Measurements from ENCODE around the gene GPR15LG. TPM values are rescaled to one million over a fixed set of nuclear protein-coding genes. Genes with fewer than 3 reads are reported as not detected.

GPR15LG gene
- total RNA-seq, 1 donor from 2014 or later, result not detected

DNA sequence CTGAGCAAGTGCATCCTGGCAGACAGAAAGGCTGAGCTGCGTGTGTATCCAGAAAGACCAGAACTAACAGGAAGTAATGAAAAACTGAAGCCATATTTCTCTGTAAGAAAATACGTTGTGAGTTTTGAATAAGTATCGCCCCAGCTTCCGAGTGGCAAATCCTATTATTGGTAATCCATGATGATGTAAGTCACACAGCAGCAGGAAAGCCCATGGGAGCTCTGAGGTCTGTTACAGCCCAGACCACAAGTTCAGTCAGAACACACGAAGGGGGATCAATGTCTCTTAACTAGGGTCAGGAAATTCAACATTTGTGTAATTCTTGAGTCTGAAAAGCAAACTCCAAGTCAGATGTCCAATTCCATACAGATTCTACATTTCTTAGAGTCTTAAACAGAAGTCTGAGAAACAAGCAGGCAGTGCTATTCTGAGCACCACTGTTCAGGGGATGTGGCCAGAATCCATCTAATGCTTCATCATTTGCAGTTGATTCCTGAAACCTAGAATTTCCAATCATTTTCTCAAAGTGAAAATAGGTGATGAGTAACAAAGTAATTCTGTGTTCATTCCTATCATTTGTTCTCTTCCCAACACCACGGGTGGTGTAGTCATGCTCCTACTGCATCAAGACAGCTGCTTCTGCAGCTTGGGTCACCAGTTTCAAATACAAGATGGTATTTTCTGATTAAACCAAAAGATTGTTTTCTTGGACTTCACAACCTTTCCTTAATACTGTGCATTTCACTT is 52.0 kb downstream of the GPR15LG start, which contains the start of gene LRIT2:
Gene LRIT2, minus strand, starts transcription at position 118 of the 747 bp plus-strand sequence. Its CDS starts 24 bp downstream, at position 94.
- no peak within 1 kb of the TSS for H3K27ac ChIP-seq
- H3K4me3 ChIP-seq, result no peak within 1 kb of the TSS
- H3K4me1 ChIP-seq, result no peaks in the 10 kb centered on the region
- DNase-seq (ENCODE audit: low spot score in 2 of 2), result no peak
- intact Hi-C loops (cut with DNase I), result no loop called here
- TF ChIP-seq, protein P1, sequence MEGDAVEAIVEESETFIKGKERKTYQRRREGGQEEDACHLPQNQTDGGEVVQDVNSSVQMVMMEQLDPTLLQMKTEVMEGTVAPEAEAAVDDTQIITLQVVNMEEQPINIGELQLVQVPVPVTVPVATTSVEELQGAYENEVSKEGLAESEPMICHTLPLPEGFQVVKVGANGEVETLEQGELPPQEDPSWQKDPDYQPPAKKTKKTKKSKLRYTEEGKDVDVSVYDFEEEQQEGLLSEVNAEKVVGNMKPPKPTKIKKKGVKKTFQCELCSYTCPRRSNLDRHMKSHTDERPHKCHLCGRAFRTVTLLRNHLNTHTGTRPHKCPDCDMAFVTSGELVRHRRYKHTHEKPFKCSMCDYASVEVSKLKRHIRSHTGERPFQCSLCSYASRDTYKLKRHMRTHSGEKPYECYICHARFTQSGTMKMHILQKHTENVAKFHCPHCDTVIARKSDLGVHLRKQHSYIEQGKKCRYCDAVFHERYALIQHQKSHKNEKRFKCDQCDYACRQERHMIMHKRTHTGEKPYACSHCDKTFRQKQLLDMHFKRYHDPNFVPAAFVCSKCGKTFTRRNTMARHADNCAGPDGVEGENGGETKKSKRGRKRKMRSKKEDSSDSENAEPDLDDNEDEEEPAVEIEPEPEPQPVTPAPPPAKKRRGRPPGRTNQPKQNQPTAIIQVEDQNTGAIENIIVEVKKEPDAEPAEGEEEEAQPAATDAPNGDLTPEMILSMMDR (IDR thresholded peaks at IDR 0.05), result no peak
- no peaks in the 10 kb centered on the region for H3K9me3 ChIP-seq
- H3K27me3 ChIP-seq, result no peaks in the 10 kb centered on the region
- no peaks in the 10 kb centered on the region for H3K36me3 ChIP-seq

DNA sequence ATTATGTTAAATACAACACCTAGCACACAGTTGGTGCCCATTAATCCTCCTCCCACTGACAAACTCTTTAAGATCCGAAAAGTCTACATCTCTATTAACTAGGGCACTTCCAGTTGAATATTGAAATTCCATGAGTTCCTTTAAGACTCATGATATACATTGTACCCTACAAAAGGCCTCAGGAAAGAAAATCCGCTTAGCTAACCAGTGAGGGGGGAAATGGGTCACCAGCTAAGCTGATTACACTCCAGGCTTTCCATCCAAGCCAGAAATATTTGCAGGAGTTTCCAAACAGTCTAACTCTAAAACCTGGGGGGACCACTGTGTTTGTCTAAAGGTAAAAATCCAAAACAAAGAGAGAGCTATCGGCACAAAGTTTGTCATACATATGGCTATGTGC is 53.0 kb downstream of the GPR15LG start:
- intact Hi-C loops (cut with DNase I), result no loop called here
- no peak overlapping the region for H3K27ac ChIP-seq
- no peak overlapping the region for H3K4me3 ChIP-seq
- TF ChIP-seq, protein P1 (IDR thresholded peaks at IDR 0.05), result no peak
- no peaks in the 10 kb centered on the region for H3K27me3 ChIP-seq
- H3K36me3 ChIP-seq, result no peaks in the 10 kb centered on the region
- H3K9me3 ChIP-seq, result no peaks in the 10 kb centered on the region
- no peak for DNase-seq (ENCODE audit: low spot score in 2 of 2)
- H3K4me1 ChIP-seq, result no peaks in the 10 kb centered on the region

DNA sequence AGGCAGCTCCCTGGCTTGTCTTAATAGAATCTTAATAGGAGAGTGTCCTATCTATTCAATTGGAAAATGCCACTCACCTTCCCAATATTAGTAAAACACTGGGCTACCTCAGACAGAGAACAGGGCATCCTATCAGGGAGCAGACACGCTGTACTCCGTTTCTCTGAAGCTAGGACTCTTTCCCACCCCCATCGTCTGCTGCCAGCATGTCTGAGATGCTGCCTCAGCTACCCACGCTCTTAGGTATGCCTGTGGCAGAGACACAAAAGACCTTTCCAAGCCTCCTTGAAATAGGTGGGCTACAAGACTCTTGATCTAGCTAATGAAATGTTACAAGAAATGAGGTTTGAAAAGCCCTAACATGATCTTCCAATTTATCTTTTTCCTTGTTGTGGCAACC is 54.2 kb downstream of the GPR15LG start:
- no peak for DNase-seq (ENCODE audit: low spot score in 2 of 2)
- Histone ChIP-seq H3K36me3 (no peaks in the 10 kb centered on the region), H3K27ac (no peak overlapping the region), H3K9me3 (no peaks in the 10 kb centered on the region), H3K4me3 (no peak overlapping the region), H3K4me1 (no peaks in the 10 kb centered on the region), H3K27me3 (no peaks in the 10 kb centered on the region)
- intact Hi-C loops (cut with DNase I), result no loop called here
- TF ChIP-seq, protein P1 (IDR thresholded peaks at IDR 0.05), result no peak

DNA sequence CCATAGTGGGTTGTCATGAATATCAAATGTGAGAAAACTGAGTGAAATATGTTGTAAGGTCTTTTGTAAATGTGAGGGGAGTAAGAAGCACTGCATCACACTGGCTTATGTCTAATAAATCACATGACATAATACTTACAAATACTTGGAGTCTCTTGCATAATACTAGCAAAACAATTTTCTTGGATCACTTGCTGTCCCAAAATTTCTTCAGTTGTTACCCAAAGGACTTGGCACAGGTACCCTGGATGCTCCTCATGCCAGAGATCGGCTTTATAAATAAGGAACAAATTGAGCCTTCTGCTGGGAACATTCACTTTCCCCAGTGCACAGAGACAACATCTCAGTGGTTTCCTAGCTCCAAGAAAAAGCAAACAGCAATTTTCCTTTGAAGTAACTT is 56.8 kb downstream of the GPR15LG start:
- no peaks in the 10 kb centered on the region for H3K9me3 ChIP-seq
- H3K4me1 ChIP-seq, result no peaks in the 10 kb centered on the region
- intact Hi-C loops (cut with DNase I), result no loop called here
- TF ChIP-seq, protein P1 (IDR thresholded peaks at IDR 0.05), result no peak
- H3K27me3 ChIP-seq, result no peaks in the 10 kb centered on the region
- DNase-seq (ENCODE audit: low spot score in 2 of 2), result no peak
- H3K36me3 ChIP-seq, result no peaks in the 10 kb centered on the region
- H3K4me3 ChIP-seq, result no peak overlapping the region
- no peak overlapping the region for H3K27ac ChIP-seq

DNA sequence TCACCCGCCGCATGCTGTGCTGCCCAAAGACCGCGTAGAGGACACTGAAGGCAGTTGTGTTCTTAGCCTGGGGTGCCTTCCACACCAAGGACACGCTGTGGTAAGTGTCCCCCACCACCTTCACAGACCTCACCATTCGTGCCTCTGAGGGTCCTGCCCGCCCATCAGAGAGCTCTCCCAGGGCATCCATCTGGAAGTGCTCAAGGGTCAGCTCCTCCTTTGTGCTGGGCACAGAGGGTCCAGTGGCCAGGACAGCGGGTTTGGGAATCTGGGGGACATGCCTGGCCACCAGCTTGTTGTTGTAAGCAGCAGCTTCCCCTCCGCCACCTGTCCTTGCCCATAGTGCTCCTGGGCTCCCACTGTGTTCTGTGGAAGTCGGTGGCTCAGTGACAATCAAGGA is 58.8 kb downstream of the GPR15LG start:
- TF ChIP-seq, protein P1 (IDR thresholded peaks at IDR 0.05), result no peak
- H3K4me3 ChIP-seq, result no peak overlapping the region
- no peaks in the 10 kb centered on the region for H3K4me1 ChIP-seq
- intact Hi-C loops (cut with DNase I), result no loop called here
- no peaks in the 10 kb centered on the region for H3K36me3 ChIP-seq
- no peak for DNase-seq (ENCODE audit: low spot score in 2 of 2)
- no peak overlapping the region for H3K27ac ChIP-seq
- H3K9me3 ChIP-seq, result no peaks in the 10 kb centered on the region
- H3K27me3 ChIP-seq, result no peaks in the 10 kb centered on the region

Measured in ascending aorta (tissue), 2 donors.